WTC11 (cell line): ENCODE data around the gene PLA1A. TPM values are rescaled to one million over a fixed set of nuclear protein-coding genes. Genes with fewer than 3 reads are reported as not detected.

ENCODE experiments used
- ATAC-seq: fragments of 200-7000 bp; cut with Tn5 transposase; 2 replicates; pipeline ENCODE4 v1.10.0; 2021; ENCODE audit warnings: mild to moderate bottlenecking, moderate library complexity
- CTCF ChIA-PET: fragments of 300-600 bp; sonication (Branson Sonifier 250); formaldehyde crosslinking; loops from one replicate; lab custom pipeline; 2021; ENCODE audit warnings: antibody characterized with exemption; lab: Charles Lee
- POLR2A ChIA-PET: fragments of 350-600 bp; sonication (Branson Sonifier 250); formaldehyde crosslinking; loops from one replicate; lab custom pipeline; 2021; ENCODE audit warnings: antibody characterized with exemption; lab: Charles Lee
- DNase-seq: peaks from one replicate; pipeline ENCODE4 v3.0.0; 2021; ENCODE audit warnings: low spot score
- H3K27ac Mint-ChIP-seq: 2 replicates; pipeline ENCODE4 v1.8.0; 2021; ENCODE audit warnings: mixed read lengths
- H3K27me3 Mint-ChIP-seq: 2 replicates; pipeline ENCODE4 v1.8.0; 2021; ENCODE audit warnings: low read depth, mild to moderate bottlenecking, moderate library complexity, mixed read lengths
- H3K36me3 Mint-ChIP-seq: 2 replicates; pipeline ENCODE4 v1.8.0; 2021; ENCODE audit warnings: mixed read lengths
- H3K4me1 Mint-ChIP-seq: 2 replicates; pipeline ENCODE4 v1.8.0; 2022; ENCODE audit warnings: mixed read lengths
- H3K4me3 Mint-ChIP-seq: 2 replicates; pipeline ENCODE4 v1.8.0; 2021; ENCODE audit warnings: mild to moderate bottlenecking, moderate library complexity, mixed read lengths
- H3K9me3 Mint-ChIP-seq: 2 replicates; pipeline ENCODE4 v1.8.0; 2021; ENCODE audit warnings: mixed read lengths
- CREB1 ChIP-seq: sonication (generic); formaldehyde crosslinking; IDR thresholded peaks from 2 replicates; pipeline ENCODE4 v1.8.0; 2023; ENCODE audit warnings: mild to moderate bottlenecking, missing genetic modification reagents
- ETV6 ChIP-seq: sonication (generic); formaldehyde crosslinking; IDR thresholded peaks from 2 replicates; pipeline ENCODE4 v1.8.1; 2022; ENCODE audit warnings: mild to moderate bottlenecking, missing genetic modification reagents
- JAZF1 ChIP-seq: fragments of 250-450 bp; sonication (Bioruptor Pico); IDR thresholded peaks from 2 replicates; pipeline ENCODE4 v1.9.0; 2021; ENCODE audit warnings: moderate library complexity, mild to moderate bottlenecking, inconsistent platforms
- NFATC4 ChIP-seq: fragments of 250-450 bp; sonication (Bioruptor Pico); IDR thresholded peaks from 2 replicates; pipeline ENCODE4 v1.9.0; 2021; ENCODE audit warnings: mild to moderate bottlenecking
- NFE2L1 ChIP-seq: sonication (generic); formaldehyde crosslinking; IDR thresholded peaks from 2 replicates; pipeline ENCODE4 v1.8.1; 2023; ENCODE audit warnings: missing genetic modification reagents
- NR1H2 ChIP-seq: sonication (generic); formaldehyde crosslinking; IDR thresholded peaks from 2 replicates; pipeline ENCODE4 v1.9.0; 2021; ENCODE audit warnings: mild to moderate bottlenecking, moderate library complexity, missing genetic modification reagents
- SMAD4 ChIP-seq: sonication (generic); formaldehyde crosslinking; IDR thresholded peaks from 2 replicates; pipeline ENCODE4 v1.8.0; 2022; ENCODE audit warnings: mild to moderate bottlenecking, missing genetic modification reagents
- ZBTB21 ChIP-seq: sonication (generic); formaldehyde crosslinking; IDR thresholded peaks from 2 replicates; pipeline ENCODE4 v1.8.1; 2023; ENCODE audit warnings: mild to moderate bottlenecking, missing genetic modification reagents, borderline replicate concordance
- ZNF138 ChIP-seq: sonication (generic); formaldehyde crosslinking; conservative IDR thresholded peaks from 2 replicates; pipeline ENCODE4 v1.8.1; 2022; ENCODE audit warnings: mild to moderate bottlenecking, moderate library complexity, missing genetic modification reagents
- ZNF396 ChIP-seq: fragments of 250-450 bp; sonication (Bioruptor Pico); IDR thresholded peaks from 2 replicates; pipeline ENCODE4 v1.8.0; 2021; ENCODE audit warnings: mild to moderate bottlenecking, moderate library complexity, borderline replicate concordance
- total RNA-seq: library from RNA; stranded (reverse); gene quantifications from 3 replicates; pipeline ENCODE4 v1.2.3, GENCODE V29; 2021
- TF ChIP-seq, protein P1 (sequence below): fragments of 250-450 bp; sonication (Bioruptor Pico); IDR thresholded peaks from 2 replicates; pipeline ENCODE4 v1.9.0; 2021; ENCODE audit warnings: mild to moderate bottlenecking
- TF ChIP-seq, protein P2 (sequence below): sonication (generic); formaldehyde crosslinking; IDR thresholded peaks from 2 replicates; pipeline ENCODE4 v1.8.0; 2022; ENCODE audit warnings: mild to moderate bottlenecking, missing genetic modification reagents
- TF ChIP-seq, protein P3 (sequence below): sonication (generic); formaldehyde crosslinking; IDR thresholded peaks from 2 replicates; pipeline ENCODE4 v1.8.0; 2023; ENCODE audit warnings: missing genetic modification reagents, mild to moderate bottlenecking, borderline replicate concordance
- TF ChIP-seq, protein P4 (sequence below): sonication (generic); formaldehyde crosslinking; IDR thresholded peaks from 2 replicates; pipeline ENCODE4 v1.8.0; 2022; ENCODE audit warnings: mild to moderate bottlenecking, missing genetic modification reagents
- TF ChIP-seq, protein P5 (sequence below): fragments of 250-450 bp; sonication (Bioruptor Pico); IDR thresholded peaks from 2 replicates; pipeline ENCODE4 v1.9.0; 2021; ENCODE audit warnings: moderate library complexity, mild to moderate bottlenecking, inconsistent platforms, borderline replicate concordance
- TF ChIP-seq, protein P6 (sequence below): fragments of 250-450 bp; sonication (Bioruptor Pico); IDR thresholded peaks from 2 replicates; pipeline ENCODE4 v1.9.0; 2021; ENCODE audit warnings: mild to moderate bottlenecking, borderline replicate concordance
- TF ChIP-seq, protein P7 (sequence below): sonication (generic); formaldehyde crosslinking; IDR thresholded peaks from 2 replicates; pipeline ENCODE4 v1.8.0; 2022; ENCODE audit warnings: missing genetic modification reagents

The PLA1A gene
- total RNA-seq, 1 experiment from 2014 or later = not detected

DNA sequence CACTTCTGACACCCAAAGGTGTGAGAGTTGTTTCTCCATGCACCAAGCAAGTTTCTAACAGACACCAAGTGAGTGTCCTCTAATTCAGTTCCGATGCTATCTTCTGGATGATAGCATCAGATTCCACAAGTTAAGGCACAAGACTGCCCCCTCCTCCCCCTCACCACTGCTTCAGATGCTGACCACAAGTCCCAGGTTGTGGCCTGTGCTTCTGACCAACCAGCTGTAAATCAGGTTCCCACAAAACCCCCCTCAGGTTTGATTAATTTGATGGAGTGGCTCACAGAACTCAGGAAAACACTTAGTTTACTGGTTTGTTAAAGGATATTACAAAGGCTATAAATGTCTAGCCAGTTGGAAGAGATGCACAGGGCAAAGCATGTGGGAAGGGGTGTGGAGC lies 7.0 kb upstream of the PLA1A start (continued):
- TF ChIP-seq, protein P1, sequence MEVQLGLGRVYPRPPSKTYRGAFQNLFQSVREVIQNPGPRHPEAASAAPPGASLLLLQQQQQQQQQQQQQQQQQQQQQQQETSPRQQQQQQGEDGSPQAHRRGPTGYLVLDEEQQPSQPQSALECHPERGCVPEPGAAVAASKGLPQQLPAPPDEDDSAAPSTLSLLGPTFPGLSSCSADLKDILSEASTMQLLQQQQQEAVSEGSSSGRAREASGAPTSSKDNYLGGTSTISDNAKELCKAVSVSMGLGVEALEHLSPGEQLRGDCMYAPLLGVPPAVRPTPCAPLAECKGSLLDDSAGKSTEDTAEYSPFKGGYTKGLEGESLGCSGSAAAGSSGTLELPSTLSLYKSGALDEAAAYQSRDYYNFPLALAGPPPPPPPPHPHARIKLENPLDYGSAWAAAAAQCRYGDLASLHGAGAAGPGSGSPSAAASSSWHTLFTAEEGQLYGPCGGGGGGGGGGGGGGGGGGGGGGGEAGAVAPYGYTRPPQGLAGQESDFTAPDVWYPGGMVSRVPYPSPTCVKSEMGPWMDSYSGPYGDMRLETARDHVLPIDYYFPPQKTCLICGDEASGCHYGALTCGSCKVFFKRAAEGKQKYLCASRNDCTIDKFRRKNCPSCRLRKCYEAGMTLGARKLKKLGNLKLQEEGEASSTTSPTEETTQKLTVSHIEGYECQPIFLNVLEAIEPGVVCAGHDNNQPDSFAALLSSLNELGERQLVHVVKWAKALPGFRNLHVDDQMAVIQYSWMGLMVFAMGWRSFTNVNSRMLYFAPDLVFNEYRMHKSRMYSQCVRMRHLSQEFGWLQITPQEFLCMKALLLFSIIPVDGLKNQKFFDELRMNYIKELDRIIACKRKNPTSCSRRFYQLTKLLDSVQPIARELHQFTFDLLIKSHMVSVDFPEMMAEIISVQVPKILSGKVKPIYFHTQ = no peak
- no peak for TF ChIP-seq NR1H2 (CRISPR knock-in tag)
- TF ChIP-seq, protein P2, sequence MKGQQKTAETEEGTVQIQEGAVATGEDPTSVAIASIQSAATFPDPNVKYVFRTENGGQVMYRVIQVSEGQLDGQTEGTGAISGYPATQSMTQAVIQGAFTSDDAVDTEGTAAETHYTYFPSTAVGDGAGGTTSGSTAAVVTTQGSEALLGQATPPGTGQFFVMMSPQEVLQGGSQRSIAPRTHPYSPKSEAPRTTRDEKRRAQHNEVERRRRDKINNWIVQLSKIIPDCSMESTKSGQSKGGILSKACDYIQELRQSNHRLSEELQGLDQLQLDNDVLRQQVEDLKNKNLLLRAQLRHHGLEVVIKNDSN (CRISPR knock-in tag) = no peak
- no peak for TF ChIP-seq NFE2L1 (CRISPR knock-in tag)
- no peak for TF ChIP-seq JAZF1 (CRISPR knock-in tag)
- no peak for TF ChIP-seq SMAD4 (CRISPR knock-in tag)

DNA sequence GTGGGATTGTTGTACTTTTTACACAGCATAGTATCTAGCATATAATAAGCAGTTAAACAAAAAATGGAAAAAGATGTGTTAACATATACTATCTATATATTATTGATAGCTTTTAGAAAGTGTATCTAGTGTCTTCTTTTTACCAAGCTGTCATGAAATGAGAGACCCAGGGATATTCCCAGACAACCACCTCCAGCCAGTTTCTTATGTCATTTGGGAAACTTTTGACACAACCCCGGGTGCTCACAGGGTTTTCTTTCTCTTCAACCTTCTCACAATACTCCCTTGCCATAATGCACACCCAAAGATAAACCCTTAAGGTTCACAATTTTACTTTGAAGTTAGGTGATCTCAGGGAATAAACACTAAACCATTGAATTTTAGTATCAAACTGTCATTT lies 4.8 kb upstream of the PLA1A start:
- POLR2A ChIA-PET = no interaction called here
- Mint-ChIP-seq H3K4me1 (peaks cover 15% of the 10 kb centered on the region), H3K36me3 (no peaks in the 10 kb centered on the region), H3K9me3 (peaks cover 4% of the 10 kb centered on the region; the same call in 1 of the 2 replicates), H3K27me3 (peaks cover 4% of the 10 kb centered on the region), H3K4me3 (no peak overlapping the region), H3K27ac (no peak overlapping the region)
- ATAC-seq (no peak), DNase-seq (no peak)
- CTCF ChIA-PET = no interaction called here
- TF ChIP-seq ETV6 (CRISPR knock-in tag) (no peak), ZNF138 (CRISPR knock-in tag) (no peak), ZBTB21 (CRISPR knock-in tag) (no peak), ZNF396 (CRISPR knock-in tag) (no peak), NFATC4 (CRISPR knock-in tag) (no peak), CREB1 (no peak)
- TF ChIP-seq, protein P3, sequence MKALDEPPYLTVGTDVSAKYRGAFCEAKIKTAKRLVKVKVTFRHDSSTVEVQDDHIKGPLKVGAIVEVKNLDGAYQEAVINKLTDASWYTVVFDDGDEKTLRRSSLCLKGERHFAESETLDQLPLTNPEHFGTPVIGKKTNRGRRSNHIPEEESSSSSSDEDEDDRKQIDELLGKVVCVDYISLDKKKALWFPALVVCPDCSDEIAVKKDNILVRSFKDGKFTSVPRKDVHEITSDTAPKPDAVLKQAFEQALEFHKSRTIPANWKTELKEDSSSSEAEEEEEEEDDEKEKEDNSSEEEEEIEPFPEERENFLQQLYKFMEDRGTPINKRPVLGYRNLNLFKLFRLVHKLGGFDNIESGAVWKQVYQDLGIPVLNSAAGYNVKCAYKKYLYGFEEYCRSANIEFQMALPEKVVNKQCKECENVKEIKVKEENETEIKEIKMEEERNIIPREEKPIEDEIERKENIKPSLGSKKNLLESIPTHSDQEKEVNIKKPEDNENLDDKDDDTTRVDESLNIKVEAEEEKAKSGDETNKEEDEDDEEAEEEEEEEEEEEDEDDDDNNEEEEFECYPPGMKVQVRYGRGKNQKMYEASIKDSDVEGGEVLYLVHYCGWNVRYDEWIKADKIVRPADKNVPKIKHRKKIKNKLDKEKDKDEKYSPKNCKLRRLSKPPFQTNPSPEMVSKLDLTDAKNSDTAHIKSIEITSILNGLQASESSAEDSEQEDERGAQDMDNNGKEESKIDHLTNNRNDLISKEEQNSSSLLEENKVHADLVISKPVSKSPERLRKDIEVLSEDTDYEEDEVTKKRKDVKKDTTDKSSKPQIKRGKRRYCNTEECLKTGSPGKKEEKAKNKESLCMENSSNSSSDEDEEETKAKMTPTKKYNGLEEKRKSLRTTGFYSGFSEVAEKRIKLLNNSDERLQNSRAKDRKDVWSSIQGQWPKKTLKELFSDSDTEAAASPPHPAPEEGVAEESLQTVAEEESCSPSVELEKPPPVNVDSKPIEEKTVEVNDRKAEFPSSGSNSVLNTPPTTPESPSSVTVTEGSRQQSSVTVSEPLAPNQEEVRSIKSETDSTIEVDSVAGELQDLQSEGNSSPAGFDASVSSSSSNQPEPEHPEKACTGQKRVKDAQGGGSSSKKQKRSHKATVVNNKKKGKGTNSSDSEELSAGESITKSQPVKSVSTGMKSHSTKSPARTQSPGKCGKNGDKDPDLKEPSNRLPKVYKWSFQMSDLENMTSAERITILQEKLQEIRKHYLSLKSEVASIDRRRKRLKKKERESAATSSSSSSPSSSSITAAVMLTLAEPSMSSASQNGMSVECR (CRISPR knock-in tag) = no peak
- TF ChIP-seq, protein P4, sequence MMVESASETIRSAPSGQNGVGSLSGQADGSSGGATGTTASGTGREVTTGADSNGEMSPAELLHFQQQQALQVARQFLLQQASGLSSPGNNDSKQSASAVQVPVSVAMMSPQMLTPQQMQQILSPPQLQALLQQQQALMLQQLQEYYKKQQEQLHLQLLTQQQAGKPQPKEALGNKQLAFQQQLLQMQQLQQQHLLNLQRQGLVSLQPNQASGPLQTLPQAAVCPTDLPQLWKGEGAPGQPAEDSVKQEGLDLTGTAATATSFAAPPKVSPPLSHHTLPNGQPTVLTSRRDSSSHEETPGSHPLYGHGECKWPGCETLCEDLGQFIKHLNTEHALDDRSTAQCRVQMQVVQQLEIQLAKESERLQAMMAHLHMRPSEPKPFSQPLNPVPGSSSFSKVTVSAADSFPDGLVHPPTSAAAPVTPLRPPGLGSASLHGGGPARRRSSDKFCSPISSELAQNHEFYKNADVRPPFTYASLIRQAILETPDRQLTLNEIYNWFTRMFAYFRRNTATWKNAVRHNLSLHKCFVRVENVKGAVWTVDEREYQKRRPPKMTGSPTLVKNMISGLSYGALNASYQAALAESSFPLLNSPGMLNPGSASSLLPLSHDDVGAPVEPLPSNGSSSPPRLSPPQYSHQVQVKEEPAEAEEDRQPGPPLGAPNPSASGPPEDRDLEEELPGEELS (CRISPR knock-in tag) = no peak
- TF ChIP-seq, protein P5, sequence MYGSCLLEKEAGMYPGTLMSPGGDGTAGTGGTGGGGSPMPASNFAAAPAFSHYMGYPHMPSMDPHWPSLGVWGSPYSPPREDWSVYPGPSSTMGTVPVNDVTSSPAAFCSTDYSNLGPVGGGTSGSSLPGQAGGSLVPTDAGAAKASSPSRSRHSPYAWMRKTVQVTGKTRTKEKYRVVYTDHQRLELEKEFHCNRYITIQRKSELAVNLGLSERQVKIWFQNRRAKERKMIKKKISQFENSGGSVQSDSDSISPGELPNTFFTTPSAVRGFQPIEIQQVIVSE = no peak
- TF ChIP-seq, protein P6, sequence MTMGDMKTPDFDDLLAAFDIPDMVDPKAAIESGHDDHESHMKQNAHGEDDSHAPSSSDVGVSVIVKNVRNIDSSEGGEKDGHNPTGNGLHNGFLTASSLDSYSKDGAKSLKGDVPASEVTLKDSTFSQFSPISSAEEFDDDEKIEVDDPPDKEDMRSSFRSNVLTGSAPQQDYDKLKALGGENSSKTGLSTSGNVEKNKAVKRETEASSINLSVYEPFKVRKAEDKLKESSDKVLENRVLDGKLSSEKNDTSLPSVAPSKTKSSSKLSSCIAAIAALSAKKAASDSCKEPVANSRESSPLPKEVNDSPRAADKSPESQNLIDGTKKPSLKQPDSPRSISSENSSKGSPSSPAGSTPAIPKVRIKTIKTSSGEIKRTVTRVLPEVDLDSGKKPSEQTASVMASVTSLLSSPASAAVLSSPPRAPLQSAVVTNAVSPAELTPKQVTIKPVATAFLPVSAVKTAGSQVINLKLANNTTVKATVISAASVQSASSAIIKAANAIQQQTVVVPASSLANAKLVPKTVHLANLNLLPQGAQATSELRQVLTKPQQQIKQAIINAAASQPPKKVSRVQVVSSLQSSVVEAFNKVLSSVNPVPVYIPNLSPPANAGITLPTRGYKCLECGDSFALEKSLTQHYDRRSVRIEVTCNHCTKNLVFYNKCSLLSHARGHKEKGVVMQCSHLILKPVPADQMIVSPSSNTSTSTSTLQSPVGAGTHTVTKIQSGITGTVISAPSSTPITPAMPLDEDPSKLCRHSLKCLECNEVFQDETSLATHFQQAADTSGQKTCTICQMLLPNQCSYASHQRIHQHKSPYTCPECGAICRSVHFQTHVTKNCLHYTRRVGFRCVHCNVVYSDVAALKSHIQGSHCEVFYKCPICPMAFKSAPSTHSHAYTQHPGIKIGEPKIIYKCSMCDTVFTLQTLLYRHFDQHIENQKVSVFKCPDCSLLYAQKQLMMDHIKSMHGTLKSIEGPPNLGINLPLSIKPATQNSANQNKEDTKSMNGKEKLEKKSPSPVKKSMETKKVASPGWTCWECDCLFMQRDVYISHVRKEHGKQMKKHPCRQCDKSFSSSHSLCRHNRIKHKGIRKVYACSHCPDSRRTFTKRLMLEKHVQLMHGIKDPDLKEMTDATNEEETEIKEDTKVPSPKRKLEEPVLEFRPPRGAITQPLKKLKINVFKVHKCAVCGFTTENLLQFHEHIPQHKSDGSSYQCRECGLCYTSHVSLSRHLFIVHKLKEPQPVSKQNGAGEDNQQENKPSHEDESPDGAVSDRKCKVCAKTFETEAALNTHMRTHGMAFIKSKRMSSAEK (CRISPR knock-in tag) = no peak
- TF ChIP-seq, protein P7, sequence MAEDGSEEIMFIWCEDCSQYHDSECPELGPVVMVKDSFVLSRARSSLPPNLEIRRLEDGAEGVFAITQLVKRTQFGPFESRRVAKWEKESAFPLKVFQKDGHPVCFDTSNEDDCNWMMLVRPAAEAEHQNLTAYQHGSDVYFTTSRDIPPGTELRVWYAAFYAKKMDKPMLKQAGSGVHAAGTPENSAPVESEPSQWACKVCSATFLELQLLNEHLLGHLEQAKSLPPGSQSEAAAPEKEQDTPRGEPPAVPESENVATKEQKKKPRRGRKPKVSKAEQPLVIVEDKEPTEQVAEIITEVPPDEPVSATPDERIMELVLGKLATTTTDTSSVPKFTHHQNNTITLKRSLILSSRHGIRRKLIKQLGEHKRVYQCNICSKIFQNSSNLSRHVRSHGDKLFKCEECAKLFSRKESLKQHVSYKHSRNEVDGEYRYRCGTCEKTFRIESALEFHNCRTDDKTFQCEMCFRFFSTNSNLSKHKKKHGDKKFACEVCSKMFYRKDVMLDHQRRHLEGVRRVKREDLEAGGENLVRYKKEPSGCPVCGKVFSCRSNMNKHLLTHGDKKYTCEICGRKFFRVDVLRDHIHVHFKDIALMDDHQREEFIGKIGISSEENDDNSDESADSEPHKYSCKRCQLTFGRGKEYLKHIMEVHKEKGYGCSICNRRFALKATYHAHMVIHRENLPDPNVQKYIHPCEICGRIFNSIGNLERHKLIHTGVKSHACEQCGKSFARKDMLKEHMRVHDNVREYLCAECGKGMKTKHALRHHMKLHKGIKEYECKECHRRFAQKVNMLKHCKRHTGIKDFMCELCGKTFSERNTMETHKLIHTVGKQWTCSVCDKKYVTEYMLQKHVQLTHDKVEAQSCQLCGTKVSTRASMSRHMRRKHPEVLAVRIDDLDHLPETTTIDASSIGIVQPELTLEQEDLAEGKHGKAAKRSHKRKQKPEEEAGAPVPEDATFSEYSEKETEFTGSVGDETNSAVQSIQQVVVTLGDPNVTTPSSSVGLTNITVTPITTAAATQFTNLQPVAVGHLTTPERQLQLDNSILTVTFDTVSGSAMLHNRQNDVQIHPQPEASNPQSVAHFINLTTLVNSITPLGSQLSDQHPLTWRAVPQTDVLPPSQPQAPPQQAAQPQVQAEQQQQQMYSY (CRISPR knock-in tag) = no peak
